CD14-positive monocyte (primary cell): Measurements from ENCODE around the gene NT5E. TPM values are rescaled to one million over a fixed set of nuclear protein-coding genes. Genes with fewer than 3 reads are reported as not detected.

Source experiments
- DNase-seq, 3 donors: peaks; one replicate each; pipeline ENCODE4 v3.0.0-alpha.2; 2011 to 2022
- H2AFZ ChIP-seq: 2 replicates; pipeline ENCODE4 v1.6.0; 2012; ENCODE audit warnings: mild to moderate bottlenecking, low read depth, low read length, inconsistent platforms; ENCODE audit not compliant: insufficient read depth, poor library complexity, severe bottlenecking
- H3K27ac ChIP-seq, 2 donors: 1 replicate in 1 of 2; 2 replicates in 1 of 2; pipeline ENCODE4 v1.5.1; 2012 to 2013; ENCODE audit warnings: low read length in 2 of 2, control low read depth in 1 of 2, inconsistent platforms in 1 of 2, low read depth in 1 of 2, mild to moderate bottlenecking in 1 of 2
- H3K27me3 ChIP-seq, 2 donors: one replicate each; pipeline versions ENCODE4 v1.6.0 to v1.6.1; 2011 to 2013; ENCODE audit warnings: low read length in 2 of 2; ENCODE audit not compliant: control insufficient read depth in 2 of 2, insufficient read depth in 2 of 2
- H3K36me3 ChIP-seq, 2 donors: replicated peaks in 1 of 2; 1 replicate in 1 of 2; 2 replicates in 1 of 2; pipeline versions ENCODE4 v1.5.1 to v1.6.1; 2012 to 2013; ENCODE audit warnings: low read length in 2 of 2, control low read depth in 1 of 2, inconsistent platforms in 1 of 2, mild to moderate bottlenecking in 1 of 2; ENCODE audit not compliant: insufficient read depth in 2 of 2, control insufficient read depth in 1 of 2
- H3K4me1 ChIP-seq, 2 donors: 1 replicate in 1 of 2; 2 replicates in 1 of 2; pipeline versions ENCODE4 v1.5.1 to v1.6.1; 2012 to 2013; ENCODE audit warnings: low read length in 2 of 2, control low read depth in 1 of 2, inconsistent platforms in 1 of 2, mild to moderate bottlenecking in 1 of 2, moderate library complexity in 1 of 2; ENCODE audit not compliant: insufficient read depth in 2 of 2, control insufficient read depth in 1 of 2
- H3K4me2 ChIP-seq: replicated peaks from 2 replicates; pipeline ENCODE3; 2012; ENCODE audit warnings: low read length, moderate library complexity, mild to moderate bottlenecking; ENCODE audit not compliant: poor library complexity, severe bottlenecking; ENCODE audit errors: extremely low read depth
- H3K4me3 ChIP-seq, 3 experiments: fragments of 200-600 bp in 1 of 3; sonication (generic) in 1 of 3; replicated peaks in 1 of 3; 1 replicate in 2 of 3; 2 replicates in 1 of 3; pipeline ENCODE4 v1.5.1; 2011 to 2013; ENCODE audit warnings: low read length in 3 of 3, mild to moderate bottlenecking in 3 of 3, control low read depth in 2 of 3, low read depth in 2 of 3, inconsistent platforms in 1 of 3, moderate library complexity in 1 of 3
- H3K79me2 ChIP-seq: 2 replicates; pipeline ENCODE4 v1.6.0; 2012; ENCODE audit warnings: mild to moderate bottlenecking, control low read depth, inconsistent platforms, low read length, moderate library complexity; ENCODE audit not compliant: insufficient read depth
- H3K9ac ChIP-seq: 2 replicates; pipeline ENCODE4 v1.6.0; 2017; ENCODE audit warnings: low read length, mild to moderate bottlenecking; ENCODE audit not compliant: insufficient read depth, poor library complexity, severe bottlenecking
- H3K9me3 ChIP-seq, 2 donors: replicated peaks in 1 of 2; 1 replicate in 1 of 2; 2 replicates in 1 of 2; pipeline versions ENCODE4 v1.5.1 to v1.6.1; 2012 to 2013; ENCODE audit warnings: low read length in 2 of 2, control low read depth in 1 of 2; ENCODE audit not compliant: control insufficient read depth in 1 of 2, insufficient read depth in 1 of 2
- H4K20me1 ChIP-seq: 2 replicates; pipeline ENCODE4 v1.6.0; 2012; ENCODE audit warnings: mild to moderate bottlenecking, low read length, control low read depth, moderate library complexity; ENCODE audit not compliant: insufficient read depth
- H3K27ac Mint-ChIP-seq, 7 donors: one replicate each; pipeline ENCODE4 v1.8.0; 2020; ENCODE audit warnings: mild to moderate bottlenecking in 7 of 7, mixed read lengths in 7 of 7, moderate library complexity in 6 of 7, inconsistent platforms in 2 of 7
- H3K27me3 Mint-ChIP-seq, 3 donors: one replicate each; pipeline ENCODE4 v1.8.0; 2021 to 2022; ENCODE audit warnings: low read depth in 3 of 3, mild to moderate bottlenecking in 3 of 3, mixed read lengths in 3 of 3, moderate library complexity in 3 of 3, inconsistent platforms in 1 of 3
- H3K36me3 Mint-ChIP-seq, 2 donors: one replicate each; pipeline ENCODE4 v1.8.0; 2020; ENCODE audit warnings: mixed read lengths in 2 of 2, inconsistent platforms in 1 of 2, mild to moderate bottlenecking in 1 of 2
- H3K4me1 Mint-ChIP-seq: one replicate; pipeline ENCODE4 v1.8.0; 2020; ENCODE audit warnings: mild to moderate bottlenecking, mixed read lengths
- H3K4me3 Mint-ChIP-seq, 2 donors: one replicate each; pipeline ENCODE4 v1.8.0; 2020; ENCODE audit warnings: mild to moderate bottlenecking in 2 of 2, mixed read lengths in 2 of 2, moderate library complexity in 1 of 2
- H3K9me3 Mint-ChIP-seq, 7 donors: one replicate each; pipeline ENCODE4 v1.8.0; 2020 to 2022; ENCODE audit warnings: mixed read lengths in 7 of 7, mild to moderate bottlenecking in 6 of 7, moderate library complexity in 6 of 7, inconsistent platforms in 2 of 7
- WGBS: methylation state at CpG from one replicate; pipeline ENCODE4 v1.1.5; 2013; ENCODE audit warnings: missing lambda C conversion rate; ENCODE audit not compliant: insufficient coverage; 5-methylcytosine and 5-hydroxymethylcytosine counted together
- intact Hi-C, 2 donors: fragments of 100-400 bp; cut with micrococcal nuclease; formaldehyde crosslinking; loops; one replicate each; pipeline versions ENCODE4 v1.15.0 to v1.15.1; 2023
- polyA plus RNA-seq, 3 donors: library from polyadenylated mRNA; depleted of rRNA in 1 of 3; unstranded in 2 of 3; stranded (reverse) in 1 of 3; fragments of 300-500 nt in 2 of 3; fragments of >200 nt in 1 of 3; fragmentation: Illumina TruSeq in 2 of 3; gene quantifications; 1 replicate in 2 of 3; 2 replicates in 1 of 3; pipeline ENCODE4 v1.2.3, GENCODE V29; 2012 to 2021
- TF ChIP-seq, protein P1 (sequence below): fragments of 200-600 bp; IDR thresholded peaks from one replicate; pipeline ENCODE4 v1.8.0; 2022; ENCODE audit warnings: antibody characterized with exemption, mild to moderate bottlenecking

NT5E gene
- polyA plus RNA-seq, 3 donors = 0.14 to 0.18 TPM; not detected in 1

DNA sequence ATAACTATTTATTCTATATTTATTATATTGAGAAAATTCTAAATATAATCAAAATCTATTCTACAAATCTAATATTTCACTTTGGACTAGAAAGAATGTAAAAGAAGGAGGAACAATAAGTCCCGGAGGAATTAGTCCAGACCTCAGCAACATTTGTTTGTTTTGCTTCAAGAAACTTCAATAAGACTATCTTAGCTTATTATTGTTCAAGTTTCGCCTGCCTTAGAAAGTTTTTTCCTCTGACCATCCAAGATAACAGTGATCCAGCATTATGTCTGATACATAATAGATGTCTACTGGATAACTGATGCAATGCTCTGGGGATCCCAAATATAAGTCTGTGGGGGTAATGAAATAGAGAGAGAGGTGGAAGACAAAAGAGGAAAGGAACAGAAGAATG lies 28.7 kb upstream of the NT5E start:
- TF ChIP-seq, protein P1, sequence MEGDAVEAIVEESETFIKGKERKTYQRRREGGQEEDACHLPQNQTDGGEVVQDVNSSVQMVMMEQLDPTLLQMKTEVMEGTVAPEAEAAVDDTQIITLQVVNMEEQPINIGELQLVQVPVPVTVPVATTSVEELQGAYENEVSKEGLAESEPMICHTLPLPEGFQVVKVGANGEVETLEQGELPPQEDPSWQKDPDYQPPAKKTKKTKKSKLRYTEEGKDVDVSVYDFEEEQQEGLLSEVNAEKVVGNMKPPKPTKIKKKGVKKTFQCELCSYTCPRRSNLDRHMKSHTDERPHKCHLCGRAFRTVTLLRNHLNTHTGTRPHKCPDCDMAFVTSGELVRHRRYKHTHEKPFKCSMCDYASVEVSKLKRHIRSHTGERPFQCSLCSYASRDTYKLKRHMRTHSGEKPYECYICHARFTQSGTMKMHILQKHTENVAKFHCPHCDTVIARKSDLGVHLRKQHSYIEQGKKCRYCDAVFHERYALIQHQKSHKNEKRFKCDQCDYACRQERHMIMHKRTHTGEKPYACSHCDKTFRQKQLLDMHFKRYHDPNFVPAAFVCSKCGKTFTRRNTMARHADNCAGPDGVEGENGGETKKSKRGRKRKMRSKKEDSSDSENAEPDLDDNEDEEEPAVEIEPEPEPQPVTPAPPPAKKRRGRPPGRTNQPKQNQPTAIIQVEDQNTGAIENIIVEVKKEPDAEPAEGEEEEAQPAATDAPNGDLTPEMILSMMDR = no peak
- no peaks in the 10 kb centered on the region for H3K36me3 ChIP-seq
- intact Hi-C loops = no loop called here

DNA sequence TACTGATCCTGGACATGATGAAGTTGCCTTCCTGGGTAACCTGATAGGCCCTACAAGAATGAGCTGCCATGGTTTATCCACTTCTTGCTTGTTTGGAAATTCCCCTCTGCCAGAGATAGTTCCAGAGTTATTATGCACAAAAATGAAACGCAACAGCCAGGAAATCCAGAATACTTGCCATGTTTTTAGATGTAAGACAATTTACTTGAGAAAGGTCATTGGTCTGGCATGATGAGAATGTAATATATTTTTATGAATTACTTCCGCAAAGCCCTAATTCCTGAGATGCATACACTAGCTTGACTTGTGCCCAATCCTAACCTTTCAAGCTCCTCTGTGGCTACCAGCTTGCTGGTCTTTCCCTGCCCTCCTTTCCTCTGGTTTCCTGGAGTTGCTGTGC lies 27.9 kb upstream of the NT5E start:
- H3K9me3 Mint-ChIP-seq = peaks cover 4 to 17% (median 12%) of the 10 kb centered on the region in 7 donors
- Histone ChIP-seq H3K79me2 (no peaks in the 10 kb centered on the region), H3K9ac (no peak overlapping the region), H3K4me2 (no peak overlapping the region), H3K9me3 (peaks cover 7 to 11% of the 10 kb centered on the region in 2 donors), H3K36me3 (no peaks in the 10 kb centered on the region), H3K27me3 (no peaks in the 10 kb centered on the region), H2AFZ (no peak overlapping the region), H3K4me3 (no peak overlapping the region), H4K20me1 (no peaks in the 10 kb centered on the region), H3K27ac (no peak overlapping the region), H3K4me1 (no peaks in the 10 kb centered on the region)
- H3K27me3 Mint-ChIP-seq = peaks cover 1 to 2% (median 1%) of the 10 kb centered on the region in 3 donors
- DNase-seq = no peak
- no CpG with 5 or more reads among the region's 2 CpGs for WGBS
- H3K4me3 Mint-ChIP-seq = no peak overlapping the region
- no peaks in the 10 kb centered on the region for H3K36me3 Mint-ChIP-seq
- TF ChIP-seq, protein P1 = no peak
- H3K4me1 Mint-ChIP-seq = peaks cover 4% of the 10 kb centered on the region
- intact Hi-C loops = no loop called here
- no peak overlapping the region for H3K27ac Mint-ChIP-seq

More for the DNA sequence above, 28.7 kb upstream of the NT5E start:
- no peaks in the 10 kb centered on the region for H3K27me3 ChIP-seq
- H3K27ac ChIP-seq = no peak overlapping the region
- no peaks in the 10 kb centered on the region for H3K4me1 ChIP-seq
- no peaks in the 10 kb centered on the region for H4K20me1 ChIP-seq
- no peak overlapping the region for H3K4me2 ChIP-seq
- peaks cover 1 to 4% of the 10 kb centered on the region in 2 donors for H3K9me3 ChIP-seq
- WGBS = no CpG with 5 or more reads among the region's 2 CpGs
- H3K79me2 ChIP-seq = no peaks in the 10 kb centered on the region
- Mint-ChIP-seq H3K4me3 (no peak overlapping the region), H3K9me3 (peaks cover under 1 to 9% (median 6%) of the 10 kb centered on the region in 7 donors), H3K27me3 (peaks cover 1 to 3% (median 1%) of the 10 kb centered on the region in 3 donors), H3K36me3 (no peaks in the 10 kb centered on the region), H3K27ac (no peak overlapping the region), H3K4me1 (peaks cover 4% of the 10 kb centered on the region)
- H3K9ac ChIP-seq = no peak overlapping the region
- DNase-seq = no peak
- H3K4me3 ChIP-seq = no peak overlapping the region
- no peak overlapping the region for H2AFZ ChIP-seq
